HG03045 (cell line): Measurements from ENCODE around the gene AP1S1.

Source experiments
- ATAC-seq: cut with Tn5 transposase; IDR thresholded peaks from one replicate; pipeline ENCODE4 v1.9.1; 2021; ENCODE audit warnings: mild to moderate bottlenecking, moderate library complexity; ENCODE audit not compliant: unreplicated experiment

The AP1S1 gene

DNA sequence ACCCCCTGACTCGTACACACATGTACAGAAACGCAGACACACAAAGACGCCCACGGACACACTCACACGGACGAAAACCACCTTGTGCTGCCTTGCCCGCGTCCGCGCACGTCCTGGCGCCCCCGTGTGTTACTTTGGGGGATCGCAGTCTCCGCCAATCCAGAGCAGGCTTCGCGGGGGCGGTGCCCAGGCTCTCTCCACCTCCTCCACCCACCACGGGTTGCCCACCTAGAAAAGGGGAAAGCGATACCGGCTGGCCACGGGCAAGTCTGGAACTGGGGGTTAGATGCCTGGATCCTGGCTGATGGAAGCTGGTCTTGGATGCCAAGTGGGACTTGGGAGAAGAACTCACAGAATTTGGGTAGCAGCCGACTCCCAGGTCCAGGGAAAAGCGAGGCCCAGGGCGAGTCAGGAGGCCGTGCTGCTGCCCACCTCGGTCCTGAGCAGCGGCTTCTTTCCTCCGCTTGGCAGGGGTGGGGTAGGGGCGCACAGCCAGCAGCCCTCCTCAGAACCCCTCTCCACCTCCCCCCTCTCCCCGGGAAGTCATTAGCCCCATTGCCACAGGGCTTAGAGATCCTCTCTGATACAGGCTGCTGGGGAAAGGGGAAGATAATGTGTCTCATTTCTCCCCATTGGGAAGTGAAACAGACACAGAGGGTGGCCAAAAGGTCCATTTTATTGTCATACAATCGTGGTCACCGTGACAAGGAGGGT is 15.7 kb downstream of the AP1S1 start:
- ATAC-seq, result no peak

DNA sequence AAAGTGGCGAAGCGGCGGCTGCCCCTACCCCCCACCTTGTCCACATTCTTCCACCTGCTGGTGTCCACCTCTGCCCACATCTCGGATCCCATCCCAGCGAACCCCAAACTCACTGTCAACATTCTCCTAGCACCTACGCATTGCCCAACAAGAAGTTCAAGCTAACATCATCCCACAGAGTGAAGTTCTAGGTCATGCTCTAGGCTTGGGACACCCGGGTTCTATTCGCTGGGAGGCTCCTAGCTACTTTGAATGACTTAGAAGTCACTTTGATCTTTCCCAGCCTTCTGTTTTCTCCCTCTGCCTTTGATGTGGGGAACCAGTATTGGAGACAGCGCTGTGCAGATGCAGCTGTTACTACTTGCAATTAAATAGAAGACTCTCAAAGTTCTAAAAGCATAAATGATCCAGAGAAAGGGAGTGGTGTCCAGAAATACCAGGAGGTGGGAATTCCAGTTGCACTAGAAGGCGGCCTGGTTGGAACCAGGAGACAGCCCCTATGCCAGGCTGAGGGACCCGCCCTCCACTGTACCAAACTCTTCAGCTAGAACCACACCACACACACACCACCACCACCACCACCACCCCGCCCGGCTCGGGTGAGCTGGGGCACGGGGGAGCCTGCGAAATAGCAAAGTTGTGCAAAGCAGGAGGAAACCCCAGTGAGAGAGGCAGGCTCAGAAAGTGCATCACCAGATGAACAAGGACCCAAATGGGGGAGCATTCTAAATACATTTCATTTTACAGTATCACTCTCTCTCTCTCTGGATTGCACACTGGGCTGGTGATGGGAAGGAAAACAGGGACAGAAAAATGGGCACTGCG is 16.6 kb downstream of the AP1S1 start:
- no peak for ATAC-seq

DNA sequence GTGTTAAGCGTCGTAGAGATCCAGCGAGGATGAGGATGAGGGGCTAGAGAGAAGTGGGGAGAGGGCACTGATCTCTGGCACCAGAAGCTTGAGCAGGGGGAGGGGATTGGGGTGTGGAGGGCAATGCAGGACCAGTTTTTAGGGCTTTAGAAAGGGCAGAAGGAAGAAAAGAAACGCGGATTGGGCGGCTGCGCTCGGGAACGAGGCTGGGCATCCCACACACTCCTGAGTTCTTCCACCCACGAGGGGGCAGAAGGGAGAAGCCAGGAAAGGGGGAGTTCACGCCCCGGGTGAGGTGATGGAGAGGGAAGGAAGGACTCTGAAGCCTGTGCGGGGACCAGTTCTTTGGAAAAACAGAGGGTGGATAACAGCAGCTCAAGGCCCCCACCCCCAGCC is 17.2 kb downstream of the AP1S1 start:
- no peak for ATAC-seq

DNA sequence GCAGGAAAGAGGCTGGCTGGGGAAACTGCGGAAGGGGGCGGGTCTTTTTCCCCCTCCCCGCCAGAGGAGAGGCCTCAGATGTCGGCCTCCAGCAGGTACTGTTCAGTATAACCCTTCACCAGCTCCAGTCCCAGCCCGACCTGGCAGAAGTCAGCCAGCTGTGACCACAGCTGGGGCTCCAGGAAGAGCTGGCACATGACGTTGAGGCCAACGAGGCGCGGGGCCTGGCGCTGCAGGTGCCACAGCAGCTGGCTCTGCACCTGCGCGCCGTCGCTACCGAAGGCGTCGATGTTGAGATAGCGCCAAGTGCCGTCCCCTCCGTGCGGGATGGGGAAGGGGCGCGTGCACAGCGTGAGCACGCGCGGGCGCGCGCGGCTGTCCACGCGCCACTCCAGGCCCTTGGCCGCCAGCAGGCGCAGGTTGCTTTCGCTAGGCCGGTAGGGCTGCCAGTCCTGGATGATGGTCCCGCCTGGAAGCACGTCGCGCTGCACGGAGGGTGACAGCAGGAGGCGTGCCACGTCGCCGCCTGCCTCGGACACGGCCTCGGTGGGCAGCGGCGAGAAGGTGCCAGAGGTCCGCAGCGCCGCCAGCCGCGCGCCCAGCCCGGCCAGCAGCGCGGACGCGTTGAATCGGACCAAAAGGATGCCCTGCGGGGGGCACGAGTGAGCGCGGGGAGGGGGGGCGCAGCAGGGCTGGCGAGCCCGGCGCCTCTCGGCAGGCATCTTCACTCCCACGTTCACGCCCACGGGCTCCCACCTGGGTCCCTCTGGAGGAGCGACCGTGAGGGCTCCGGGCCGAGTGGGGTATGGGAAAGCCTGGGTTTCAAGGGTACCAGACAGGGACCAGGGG is 18.0 kb downstream of the AP1S1 start:
- no peak for ATAC-seq

DNA sequence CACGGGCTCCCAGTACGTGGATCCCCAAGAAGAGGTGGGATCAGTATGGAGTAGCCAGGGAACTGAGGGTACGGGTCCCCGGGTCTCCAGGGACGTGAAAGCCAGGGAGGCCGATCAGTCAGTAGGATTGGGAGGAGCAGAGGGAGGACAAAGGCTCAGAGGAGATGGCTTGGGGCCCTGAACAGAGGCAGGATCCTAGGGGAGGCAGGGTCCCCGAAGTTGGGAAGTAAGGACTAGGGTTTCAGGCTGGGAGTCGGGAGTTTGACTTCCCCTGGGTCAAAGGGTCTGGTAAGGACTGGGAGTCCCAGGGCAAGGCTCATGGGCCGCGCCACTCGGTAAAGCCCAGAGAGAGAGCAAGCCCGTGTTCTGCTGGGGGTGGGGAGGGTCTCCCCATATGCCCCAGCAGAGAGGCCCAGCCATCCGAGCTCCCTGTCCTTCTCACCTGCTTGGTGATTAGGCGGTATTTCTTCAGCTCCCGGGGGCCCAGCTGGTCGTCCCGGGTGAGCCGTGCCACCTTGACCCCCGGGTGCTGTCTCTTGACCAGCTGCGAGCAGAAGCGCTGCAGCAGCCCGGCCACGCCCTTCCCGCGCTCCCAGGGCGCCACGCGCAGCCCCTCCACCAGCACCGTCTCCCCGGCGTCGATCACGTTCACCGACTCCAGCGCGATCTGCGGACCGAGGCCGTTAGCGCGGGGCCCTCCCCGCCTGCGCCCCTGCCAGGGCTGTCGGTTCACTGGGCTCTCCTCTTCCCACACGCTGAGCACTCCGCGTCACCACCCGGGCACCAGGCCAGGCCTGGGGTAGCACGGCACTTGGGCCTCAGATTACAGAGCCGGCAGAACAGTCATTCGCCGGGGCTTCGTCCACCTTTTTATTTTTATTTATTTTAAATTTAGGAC is 18.8 kb downstream of the AP1S1 start:
- no peak for ATAC-seq

DNA sequence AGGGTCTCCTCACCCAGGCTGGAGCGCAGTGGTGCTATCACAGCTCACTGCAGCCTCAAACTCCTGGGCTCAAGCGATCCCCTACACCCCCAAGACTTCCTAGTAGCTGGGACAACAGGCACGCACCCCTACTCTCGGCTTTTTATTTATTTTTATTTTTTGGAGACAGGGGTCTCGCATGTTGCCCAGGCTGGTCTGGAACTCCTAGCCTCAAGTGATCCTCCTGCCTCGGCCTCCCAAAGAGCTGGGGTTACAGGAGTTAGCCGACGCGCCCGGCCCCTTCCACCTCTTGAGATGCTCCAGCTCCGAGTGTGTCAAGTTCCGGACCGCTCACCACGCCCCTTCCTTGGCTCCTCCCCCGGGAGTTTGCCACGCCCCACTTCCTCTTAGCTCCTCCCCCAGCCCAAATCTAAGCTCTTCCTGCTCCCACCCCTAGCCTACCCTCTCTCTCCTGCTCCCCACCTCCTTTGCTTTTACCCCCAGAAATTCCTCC is 19.5 kb downstream of the AP1S1 start:
- ATAC-seq, result no peak

DNA sequence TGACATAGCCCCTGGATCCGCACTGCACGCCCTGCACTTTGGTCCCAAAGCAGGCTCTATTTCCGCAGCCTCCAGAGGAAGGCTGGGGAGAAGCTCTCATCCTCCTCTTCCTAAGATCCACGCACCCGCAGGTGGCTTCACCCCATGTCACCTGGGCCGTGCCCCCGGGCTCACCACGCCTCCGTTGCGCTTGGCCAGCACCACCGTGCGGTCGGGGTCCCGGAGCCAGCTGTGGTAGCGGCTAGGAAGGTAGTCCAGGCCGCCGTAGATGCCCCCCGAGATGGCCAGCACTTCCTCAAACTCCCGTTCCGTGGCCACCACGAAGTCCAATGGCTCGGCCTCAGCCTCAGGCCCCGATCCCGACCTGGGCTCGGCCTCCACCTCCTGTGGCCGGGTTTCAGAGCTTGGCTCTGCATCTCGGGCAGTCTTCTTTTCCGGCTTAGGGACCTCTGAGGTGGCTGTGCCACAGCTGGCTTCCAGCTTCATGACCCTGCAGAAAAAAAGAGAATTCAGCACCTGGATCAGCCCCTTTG is 20.1 kb downstream of the AP1S1 start:
- no peak for ATAC-seq

DNA sequence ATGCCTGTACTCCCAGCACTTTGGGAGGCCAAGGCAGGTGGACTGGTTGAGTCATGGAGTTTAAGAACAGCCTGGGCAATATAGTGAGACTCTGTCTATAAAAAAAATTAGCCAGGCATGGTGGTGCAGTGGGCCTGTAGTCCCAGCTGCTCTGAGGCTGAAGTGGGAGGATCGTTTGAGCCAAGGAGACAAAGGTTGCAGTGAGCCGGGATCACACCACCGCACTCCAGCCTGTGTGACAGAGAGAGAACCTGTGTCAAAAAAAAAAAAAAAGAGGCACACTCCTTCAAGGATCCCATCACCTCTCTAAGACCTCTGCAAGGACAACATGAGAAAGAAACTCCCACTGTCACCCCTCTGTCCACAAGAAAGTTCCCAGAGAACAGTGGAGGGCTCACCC is 21.4 kb downstream of the AP1S1 start:
- ATAC-seq, result no peak

DNA sequence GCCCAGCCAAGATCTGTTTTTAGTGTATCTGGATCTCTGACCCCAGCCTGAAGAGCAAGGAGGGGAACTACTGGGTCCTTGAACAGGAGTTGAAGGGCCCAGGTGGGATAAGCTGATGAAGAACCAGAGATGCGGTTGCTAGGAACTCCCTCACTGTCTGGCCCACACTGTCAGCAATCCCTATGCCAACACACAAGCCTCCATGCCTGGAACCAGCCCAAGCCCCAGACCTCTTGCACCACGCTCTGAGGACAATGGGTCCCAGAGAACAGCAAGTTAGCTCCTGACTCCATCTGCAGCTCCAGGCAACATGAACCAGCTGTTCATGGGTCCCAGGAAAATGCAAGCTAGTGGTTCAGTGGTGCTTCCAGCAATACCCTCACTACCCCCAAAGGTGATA is 23.4 kb downstream of the AP1S1 start:
- no peak for ATAC-seq

DNA sequence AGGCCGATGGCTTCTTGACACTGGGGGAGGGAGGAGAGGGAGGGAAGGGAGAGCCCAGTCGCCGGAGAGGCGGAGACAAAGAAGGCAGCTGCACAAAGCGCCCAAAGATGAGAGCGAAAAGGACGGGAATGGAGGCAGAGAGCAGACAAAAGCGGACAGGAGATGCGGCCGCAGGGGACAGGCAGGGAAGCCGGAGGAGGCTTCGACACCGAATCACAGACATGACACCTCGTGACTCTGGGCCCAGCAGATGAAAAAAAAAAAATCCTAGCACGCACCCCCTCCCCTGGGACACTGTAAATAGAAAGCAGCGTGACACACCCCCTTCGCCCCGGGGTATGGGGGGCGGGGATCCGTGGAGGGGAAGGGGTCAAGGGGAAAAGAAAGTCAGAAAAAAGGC is 24.8 kb downstream of the AP1S1 start:
- no peak for ATAC-seq

DNA sequence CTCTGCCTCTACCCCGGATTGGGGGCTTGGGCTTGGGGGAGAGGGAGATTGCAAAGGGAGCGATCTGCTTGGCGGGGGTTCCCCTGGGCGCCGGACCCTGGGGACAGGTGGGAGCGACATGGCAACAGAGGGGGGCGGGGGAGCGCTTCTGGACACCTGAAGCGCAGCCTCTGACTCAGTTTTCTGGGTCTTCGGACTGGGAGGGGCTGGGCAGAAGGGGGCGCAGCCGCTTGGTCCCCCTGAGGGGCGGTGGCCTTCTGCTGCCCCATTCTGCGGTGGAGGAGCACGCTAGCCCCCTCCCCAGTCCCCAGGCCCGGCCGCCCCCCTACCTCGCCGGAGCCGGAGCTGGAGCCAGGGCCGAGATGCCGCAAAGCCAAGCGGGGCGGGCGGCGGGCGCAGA is 25.4 kb downstream of the AP1S1 start:
- no peak for ATAC-seq

DNA sequence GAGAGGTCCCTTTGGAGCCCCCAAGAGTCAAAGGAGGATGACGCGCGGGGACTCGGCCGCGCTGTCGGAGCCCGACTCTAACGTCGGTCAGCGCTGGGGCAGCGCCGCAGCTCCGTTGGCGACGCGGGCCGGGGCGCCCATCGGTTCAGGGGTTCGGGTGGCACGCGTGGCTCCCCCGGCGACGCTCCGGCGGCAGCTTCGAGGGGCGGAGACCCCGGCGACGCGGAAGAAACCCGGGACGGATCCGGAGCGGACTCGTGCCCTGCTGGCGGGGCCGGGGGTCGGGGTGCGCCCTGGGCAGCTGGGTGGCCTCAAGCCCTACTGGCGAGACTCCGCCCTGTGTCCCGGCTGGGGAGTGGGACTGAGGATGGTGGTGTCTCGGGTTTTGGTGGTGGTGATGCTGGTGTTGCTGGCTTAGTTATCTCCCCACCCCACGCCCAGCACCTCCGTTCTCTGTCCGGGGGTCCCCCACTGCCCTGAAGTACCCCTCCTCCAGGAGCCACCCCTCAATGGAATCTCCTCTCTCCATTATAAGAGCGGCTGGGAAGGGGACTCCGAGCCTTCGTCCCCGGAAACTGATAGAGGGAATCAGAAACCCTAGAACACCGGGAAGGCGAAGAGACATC is 26.0 kb downstream of the AP1S1 start, which contains the start of gene NAT16:
TSS of gene NAT16 (minus strand) at position 164 of the 626 bp plus-strand sequence. CDS start 5,486 bp downstream, outside the sequence.
- no peak for ATAC-seq

DNA sequence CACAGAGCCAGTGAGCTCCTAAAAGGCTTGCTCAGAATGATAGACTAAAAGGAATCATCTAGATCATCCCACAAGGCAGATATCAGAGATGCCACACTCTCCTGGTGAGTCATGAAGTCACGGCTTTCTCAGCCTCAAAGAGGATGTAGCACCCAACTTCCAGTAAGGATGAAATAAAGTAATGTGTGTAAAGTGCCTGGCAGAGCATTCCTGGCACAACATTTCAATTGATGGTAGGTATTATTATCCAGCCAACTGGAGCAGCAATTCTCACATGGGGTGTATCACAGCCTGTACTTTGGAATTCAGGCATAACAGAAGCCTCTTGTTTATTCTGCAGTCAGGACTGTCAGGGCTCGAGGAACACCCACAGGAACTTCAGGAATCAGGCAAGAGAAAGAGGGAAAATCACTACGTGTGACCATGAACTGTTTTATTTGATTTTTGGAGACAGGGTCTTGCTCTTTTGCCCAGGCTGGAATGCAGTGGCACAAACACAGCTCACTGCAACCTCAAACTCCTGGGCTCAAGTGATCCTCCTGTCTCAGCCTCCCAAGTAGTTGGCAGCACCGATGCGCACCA is 31.1 kb downstream of the AP1S1 start:
- ATAC-seq, result no peak

DNA sequence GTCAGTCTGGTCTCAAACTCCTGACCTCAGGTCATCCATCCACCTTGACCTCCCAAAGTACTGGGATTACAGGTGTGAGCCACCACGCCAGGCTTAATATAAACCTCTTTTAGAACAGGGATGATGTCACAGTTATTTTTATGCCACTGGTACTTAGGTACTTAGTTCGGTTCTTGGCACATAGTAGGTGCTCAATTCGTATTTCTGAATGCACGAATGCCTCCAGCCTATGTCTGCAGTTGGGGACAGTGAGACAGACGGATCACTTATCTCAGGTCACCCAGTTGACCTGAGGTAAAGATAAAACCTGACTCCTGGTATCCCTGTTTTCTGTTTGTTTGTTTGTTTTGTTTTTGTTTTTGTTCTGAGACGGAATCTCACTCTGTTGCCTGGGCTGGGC is 31.9 kb downstream of the AP1S1 start:
- ATAC-seq, result no peak

DNA sequence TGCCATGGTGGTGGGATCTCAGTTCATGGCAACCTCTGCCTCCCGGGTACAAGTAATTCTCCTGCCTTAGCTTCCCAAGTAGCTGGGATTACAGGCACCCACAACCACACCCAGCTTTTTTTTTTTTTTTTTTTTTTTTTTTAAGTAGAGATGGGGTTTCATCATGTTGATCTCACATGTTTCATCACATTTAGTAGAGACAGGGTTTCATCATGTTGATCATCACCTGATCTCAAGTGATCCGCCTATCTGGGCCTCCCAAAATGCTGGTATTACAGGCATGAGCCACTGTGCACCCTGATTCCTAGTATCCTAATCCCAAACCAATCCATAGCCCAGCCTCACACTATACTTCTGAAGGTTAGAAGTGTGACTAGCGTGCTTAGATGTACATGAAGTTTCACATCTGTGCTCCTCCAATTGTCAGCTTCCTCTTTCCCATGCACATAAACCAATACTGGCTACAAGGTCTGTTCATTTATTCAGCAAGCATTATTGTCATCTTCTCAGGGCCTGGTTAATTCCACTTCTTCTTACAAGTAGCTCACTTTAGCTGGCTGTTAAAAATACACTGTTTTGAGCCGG is 32.7 kb downstream of the AP1S1 start:
- ATAC-seq, result no peak

DNA sequence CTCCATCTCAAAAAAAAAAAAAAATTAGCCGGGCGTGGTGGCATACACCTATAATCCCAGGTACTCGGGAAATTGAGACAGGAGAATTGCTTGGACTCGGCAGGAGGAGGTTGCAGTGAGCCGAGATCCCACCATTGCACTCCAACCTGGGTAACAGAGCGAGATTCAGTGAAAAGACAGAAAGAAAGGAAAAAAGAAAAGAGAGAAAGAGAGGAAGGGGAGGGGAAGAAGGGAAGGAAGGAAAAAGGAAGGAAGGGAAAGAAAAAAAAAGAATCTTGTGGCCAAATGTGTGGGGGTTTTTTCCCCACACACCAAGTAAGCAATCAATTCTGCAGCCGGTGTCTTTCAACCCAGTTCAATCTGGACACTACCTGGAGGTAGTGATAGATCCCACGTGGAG is 34.8 kb downstream of the AP1S1 start:
- ATAC-seq, result no peak

DNA sequence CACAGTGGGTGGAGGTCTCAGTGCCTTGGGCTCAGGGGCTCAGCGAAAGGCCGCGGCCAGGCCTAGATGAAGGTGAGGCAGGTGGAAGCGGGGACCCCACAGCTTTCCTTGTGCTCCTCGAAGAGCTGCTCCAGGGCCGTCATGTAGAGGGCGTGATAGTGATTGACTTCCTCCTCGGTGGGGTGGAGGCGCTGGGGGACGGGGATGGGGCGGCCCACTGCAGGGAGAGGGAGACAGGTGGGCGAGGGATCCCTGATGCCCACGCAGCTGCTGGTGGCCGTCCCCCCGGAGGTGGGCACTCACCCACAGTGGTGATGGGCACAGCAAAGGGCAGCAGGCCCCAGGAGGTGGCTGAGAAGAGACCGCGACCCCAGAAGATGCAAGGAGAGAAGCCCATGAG is 41.6 kb downstream of the AP1S1 start:
- no peak for ATAC-seq

DNA sequence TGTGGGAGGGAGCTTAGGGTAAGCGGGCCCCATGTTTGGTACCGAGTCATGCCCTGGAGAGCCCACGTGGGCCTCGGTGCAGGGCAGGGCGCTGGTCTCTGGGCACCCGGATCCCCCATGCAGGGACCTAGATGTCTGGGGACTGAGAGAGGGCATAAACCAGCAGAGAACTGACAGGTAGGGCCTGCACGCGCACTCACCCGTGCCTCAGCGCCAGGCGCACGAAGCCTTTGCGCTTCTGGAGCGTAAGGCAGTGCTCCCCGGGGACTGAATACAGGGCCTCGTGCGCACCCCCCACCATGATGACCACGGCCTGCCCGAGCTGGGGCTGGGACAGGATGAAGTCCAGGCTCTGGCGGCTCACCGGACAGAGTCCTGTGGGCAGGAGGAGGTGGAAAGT is 43.7 kb downstream of the AP1S1 start:
- no peak for ATAC-seq

DNA sequence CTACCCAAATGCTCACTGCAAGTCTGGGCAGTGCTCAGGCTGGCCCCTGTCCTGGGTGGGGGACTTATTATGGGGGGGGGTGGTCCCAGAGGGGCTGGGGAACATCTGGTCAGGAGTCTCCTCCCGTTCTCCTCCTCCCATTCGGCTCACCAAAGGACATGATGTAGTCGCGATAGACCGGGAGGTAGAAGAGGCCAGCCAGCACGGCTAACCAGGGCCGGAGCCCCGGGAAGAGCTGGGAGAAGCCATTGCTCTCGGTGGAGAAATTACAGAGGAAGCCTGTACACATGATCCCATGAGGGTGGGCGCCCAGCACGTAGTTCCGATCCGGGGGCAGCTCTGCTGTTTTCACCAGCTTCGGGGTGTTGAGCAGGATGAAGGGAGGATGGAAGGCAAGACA is 44.2 kb downstream of the AP1S1 start:
- no peak for ATAC-seq
